AG04450 (cell line): Measurements from ENCODE around the gene PLD1. TPM values are rescaled to one million over a fixed set of nuclear protein-coding genes. Genes with fewer than 3 reads are reported as not detected.
"Not testable (repeated sequence)": the region's sequence is repeated elsewhere in the genome, so short reads cannot be mapped to it uniquely, and the experiment has no call there.

Source experiments
- CTCF ChIA-PET: fragments of 300-600, 350-600 bp; formaldehyde crosslinking; extraction: SDS; loops from one replicate; lab custom pipeline; 2022; ENCODE audit warnings: antibody characterized with exemption, inconsistent platforms; lab: Charles Lee
- POLR2A ChIA-PET: fragments of 350-600 bp; formaldehyde crosslinking; extraction: SDS; loops from one replicate; lab custom pipeline; 2021; ENCODE audit warnings: antibody characterized with exemption, inconsistent platforms; lab: Yijun Ruan, JAX
- DNase-seq: peaks from one replicate; pipeline ENCODE4 v3.0.0-alpha.2; 2011; ENCODE audit warnings: low read depth, low spot score
- H3K27ac ChIP-seq: one replicate; pipeline ENCODE4 v1.5.1; 2012; ENCODE audit warnings: low read depth, low read length, control low read depth
- H3K27me3 ChIP-seq: one replicate; pipeline ENCODE4 v1.6.0; 2012; ENCODE audit warnings: low read length; ENCODE audit not compliant: control insufficient read depth, insufficient read depth
- H3K4me3 ChIP-seq: 2 replicates; pipeline ENCODE4 v1.5.1; 2011; ENCODE audit warnings: mild to moderate bottlenecking, low read depth, low read length, control low read depth
- H3K9me3 ChIP-seq: 2 replicates; pipeline ENCODE4 v1.5.1; 2012; ENCODE audit warnings: low read length; ENCODE audit not compliant: control insufficient read depth, insufficient read depth
- polyA minus RNA-seq: library from RNA; depleted of rRNA, polyadenylated mRNA; stranded (reverse); fragments of >200 nt; gene quantifications from 2 replicates; pipeline ENCODE4 v1.2.3, GENCODE V29; 2011; rRNA and poly(A)+ RNA removed
- polyA plus RNA-seq: library from polyadenylated mRNA; depleted of rRNA; stranded (reverse); fragments of >200 nt; gene quantifications from 2 replicates; pipeline ENCODE4 v1.2.3, GENCODE V29; 2011; rRNA removed
- TF ChIP-seq, protein P1 (sequence below): IDR thresholded peaks from 2 replicates; pipeline ENCODE4 v1.5.1; 2011; ENCODE audit warnings: low read depth, low read length, control low read depth, inconsistent platforms

PLD1 gene, protein sequence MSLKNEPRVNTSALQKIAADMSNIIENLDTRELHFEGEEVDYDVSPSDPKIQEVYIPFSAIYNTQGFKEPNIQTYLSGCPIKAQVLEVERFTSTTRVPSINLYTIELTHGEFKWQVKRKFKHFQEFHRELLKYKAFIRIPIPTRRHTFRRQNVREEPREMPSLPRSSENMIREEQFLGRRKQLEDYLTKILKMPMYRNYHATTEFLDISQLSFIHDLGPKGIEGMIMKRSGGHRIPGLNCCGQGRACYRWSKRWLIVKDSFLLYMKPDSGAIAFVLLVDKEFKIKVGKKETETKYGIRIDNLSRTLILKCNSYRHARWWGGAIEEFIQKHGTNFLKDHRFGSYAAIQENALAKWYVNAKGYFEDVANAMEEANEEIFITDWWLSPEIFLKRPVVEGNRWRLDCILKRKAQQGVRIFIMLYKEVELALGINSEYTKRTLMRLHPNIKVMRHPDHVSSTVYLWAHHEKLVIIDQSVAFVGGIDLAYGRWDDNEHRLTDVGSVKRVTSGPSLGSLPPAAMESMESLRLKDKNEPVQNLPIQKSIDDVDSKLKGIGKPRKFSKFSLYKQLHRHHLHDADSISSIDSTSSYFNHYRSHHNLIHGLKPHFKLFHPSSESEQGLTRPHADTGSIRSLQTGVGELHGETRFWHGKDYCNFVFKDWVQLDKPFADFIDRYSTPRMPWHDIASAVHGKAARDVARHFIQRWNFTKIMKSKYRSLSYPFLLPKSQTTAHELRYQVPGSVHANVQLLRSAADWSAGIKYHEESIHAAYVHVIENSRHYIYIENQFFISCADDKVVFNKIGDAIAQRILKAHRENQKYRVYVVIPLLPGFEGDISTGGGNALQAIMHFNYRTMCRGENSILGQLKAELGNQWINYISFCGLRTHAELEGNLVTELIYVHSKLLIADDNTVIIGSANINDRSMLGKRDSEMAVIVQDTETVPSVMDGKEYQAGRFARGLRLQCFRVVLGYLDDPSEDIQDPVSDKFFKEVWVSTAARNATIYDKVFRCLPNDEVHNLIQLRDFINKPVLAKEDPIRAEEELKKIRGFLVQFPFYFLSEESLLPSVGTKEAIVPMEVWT
- polyA plus RNA-seq (13.9 and 20.2 TPM in 2 replicates), polyA minus RNA-seq (29.4 and 44.9 TPM in 2 replicates)

DNA sequence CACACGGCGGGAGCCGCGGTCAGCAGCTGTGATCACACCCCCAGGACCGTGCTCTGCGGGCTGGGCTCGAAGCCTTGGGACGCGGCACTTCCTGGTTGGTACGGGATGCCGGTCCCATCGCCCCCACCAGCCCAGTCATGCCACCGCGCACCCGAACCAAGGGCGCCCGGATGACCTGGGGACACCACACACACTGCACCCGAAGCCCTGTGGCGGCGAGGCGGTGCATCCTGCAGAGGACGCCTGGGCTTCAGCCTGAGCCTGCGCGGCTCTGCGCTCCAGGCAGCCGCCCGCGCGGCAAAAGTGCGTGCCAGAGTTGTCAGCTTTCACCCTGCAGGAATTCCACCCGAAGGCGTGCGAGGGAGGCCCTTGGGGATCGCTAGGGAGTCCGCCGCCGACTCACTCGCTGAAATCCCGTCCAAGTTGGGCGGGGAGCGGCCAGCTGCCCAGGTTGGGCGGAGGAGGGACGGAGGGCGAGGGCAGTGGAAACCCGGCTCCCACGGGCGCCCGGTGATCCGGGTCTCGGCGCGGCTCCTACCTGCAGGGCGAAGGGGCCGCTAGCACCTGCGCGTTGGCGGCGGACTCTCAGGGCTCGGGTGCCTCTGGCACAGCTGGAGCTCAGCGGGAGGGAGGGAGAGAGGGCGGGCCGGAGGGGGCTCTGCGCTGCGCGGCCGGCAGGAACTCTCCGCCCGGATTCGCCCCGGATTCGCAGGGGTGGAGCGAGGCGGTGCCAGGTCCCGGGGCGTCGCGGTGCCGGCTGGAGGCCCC, at the start of gene PLD1:
Gene PLD1, minus strand, starts transcription at position 623 of the 768 bp plus-strand sequence. CDS start 72,432 bp downstream, outside the sequence.
- Histone ChIP-seq H3K4me3 (peak within 1 kb of the TSS; percentile 80), H3K27ac (peak within 1 kb of the TSS; percentile 96), H3K27me3 (no peaks in the 10 kb centered on the region), H3K9me3 (no peaks in the 10 kb centered on the region)
- POLR2A ChIA-PET, result interaction anchor here (0.6 to 1.3 kb wide), 7 partner anchors 15 to 901 kb away, joined by 3 to 7 read pairs (median 4); no protein-coding TSS in a partner anchor
- TF ChIP-seq, protein P1, sequence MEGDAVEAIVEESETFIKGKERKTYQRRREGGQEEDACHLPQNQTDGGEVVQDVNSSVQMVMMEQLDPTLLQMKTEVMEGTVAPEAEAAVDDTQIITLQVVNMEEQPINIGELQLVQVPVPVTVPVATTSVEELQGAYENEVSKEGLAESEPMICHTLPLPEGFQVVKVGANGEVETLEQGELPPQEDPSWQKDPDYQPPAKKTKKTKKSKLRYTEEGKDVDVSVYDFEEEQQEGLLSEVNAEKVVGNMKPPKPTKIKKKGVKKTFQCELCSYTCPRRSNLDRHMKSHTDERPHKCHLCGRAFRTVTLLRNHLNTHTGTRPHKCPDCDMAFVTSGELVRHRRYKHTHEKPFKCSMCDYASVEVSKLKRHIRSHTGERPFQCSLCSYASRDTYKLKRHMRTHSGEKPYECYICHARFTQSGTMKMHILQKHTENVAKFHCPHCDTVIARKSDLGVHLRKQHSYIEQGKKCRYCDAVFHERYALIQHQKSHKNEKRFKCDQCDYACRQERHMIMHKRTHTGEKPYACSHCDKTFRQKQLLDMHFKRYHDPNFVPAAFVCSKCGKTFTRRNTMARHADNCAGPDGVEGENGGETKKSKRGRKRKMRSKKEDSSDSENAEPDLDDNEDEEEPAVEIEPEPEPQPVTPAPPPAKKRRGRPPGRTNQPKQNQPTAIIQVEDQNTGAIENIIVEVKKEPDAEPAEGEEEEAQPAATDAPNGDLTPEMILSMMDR, result no peak
- CTCF ChIA-PET, result interaction anchor here (1.3 kb wide), 1 partner anchor 19 kb away, joined by 6 read pairs; no protein-coding TSS in a partner anchor
- DNase-seq, result peak; percentile 82

DNA sequence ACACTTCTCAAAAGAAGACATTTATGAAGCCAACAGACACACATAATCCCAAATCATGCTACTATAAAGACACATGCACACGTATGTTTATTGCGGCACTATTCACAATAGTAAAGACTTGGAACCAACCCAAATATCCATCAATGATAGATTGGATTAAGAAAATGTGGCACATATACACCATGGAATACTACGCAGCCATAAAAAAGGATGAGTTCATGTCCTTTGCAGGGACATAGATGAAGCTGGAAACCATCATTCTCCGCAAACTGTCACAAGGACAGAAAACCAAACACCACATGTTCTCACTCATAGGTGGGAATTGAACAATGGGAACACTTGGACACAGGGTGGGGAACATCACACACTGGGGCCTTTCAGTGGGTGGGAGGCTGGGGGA, 48.5 kb upstream of the PLD1 start:
- H3K27me3 ChIP-seq, H3K4me3 ChIP-seq, CTCF ChIA-PET, H3K27ac ChIP-seq, H3K9me3 ChIP-seq, DNase-seq, POLR2A ChIA-PET: not testable (repeated sequence)

DNA sequence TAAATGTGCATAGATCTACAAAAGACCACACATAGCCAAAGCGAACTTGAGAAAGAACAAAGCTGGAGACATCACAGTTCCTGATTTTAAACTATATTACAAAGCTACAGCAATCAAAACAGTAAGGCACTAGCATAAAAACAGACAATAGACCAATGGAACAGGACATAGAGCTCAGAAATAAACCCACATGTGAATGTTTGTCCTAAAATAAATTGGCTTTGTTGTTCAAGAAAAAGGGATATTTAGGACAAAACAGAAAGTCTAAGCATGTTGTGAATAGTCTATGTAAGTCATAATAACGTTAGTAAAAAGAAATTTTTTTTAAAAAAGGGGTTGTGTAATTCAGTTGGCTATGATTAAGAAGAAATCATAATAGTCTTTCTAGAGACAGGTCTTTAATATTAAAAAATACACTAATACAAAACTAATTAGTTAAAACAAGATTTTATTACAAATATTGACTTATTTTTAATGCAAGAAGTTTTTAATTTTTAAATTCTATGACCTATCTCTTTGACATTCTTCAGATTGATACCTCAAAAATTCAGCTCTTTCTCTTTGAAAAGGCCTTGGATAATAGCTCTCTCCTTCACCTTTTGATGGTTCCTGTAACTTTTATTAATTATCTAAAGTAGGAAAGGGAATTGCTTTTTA, 44.5 kb upstream of the PLD1 start:
- Histone ChIP-seq H3K27me3 (no peaks in the 10 kb centered on the region), H3K4me3 (no peak overlapping the region), H3K9me3 (peaks cover 3% of the 10 kb centered on the region; the same call in 1 of the 2 replicates), H3K27ac (no peak overlapping the region)
- no peak for DNase-seq
- CTCF ChIA-PET, result interaction anchor here (1.4 kb wide), 1 partner anchor 11 kb away, joined by 3 read pairs; no protein-coding TSS in a partner anchor
- TF ChIP-seq, protein P1, result no peak
- POLR2A ChIA-PET, result no interaction called here

DNA sequence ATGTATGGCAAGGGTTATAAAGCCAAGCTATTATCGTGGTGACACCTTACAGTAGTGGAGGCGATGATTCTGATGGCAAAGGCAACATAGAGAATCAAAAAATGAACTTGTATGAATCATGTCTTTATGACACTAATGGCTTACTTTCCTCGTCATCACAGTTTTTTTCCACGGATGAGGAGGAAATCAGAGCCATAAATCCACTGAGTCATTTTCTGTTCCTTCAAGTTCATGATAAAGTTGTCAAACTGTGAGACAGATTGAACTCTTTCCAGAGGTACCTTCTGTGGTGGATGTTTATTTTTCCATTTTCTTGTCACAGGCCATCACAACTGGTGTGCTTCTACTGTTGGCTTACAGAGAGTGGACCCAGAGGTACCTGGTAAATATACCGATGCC, 41.4 kb upstream of the PLD1 start:
- Histone ChIP-seq H3K27ac (no peak overlapping the region), H3K27me3 (no peaks in the 10 kb centered on the region), H3K9me3 (peaks cover 3% of the 10 kb centered on the region; the same call in 1 of the 2 replicates), H3K4me3 (no peak overlapping the region)
- CTCF ChIA-PET, result interaction anchor here (0.8 to 1.0 kb wide), 2 partner anchors 79 to 80 kb away, joined by 3 read pairs; no protein-coding TSS in a partner anchor
- TF ChIP-seq, protein P1, result no peak
- POLR2A ChIA-PET, result no interaction called here
- DNase-seq, result no peak
